ENCODE measurements around the gene RMI2. TPM values are rescaled to one million over a fixed set of nuclear protein-coding genes. Genes with fewer than 3 reads are reported as not detected.
"Not testable (repeated sequence)": the region's sequence is repeated elsewhere in the genome, so short reads cannot be mapped to it uniquely, and the experiment has no call there.

Gene RMI2
- total RNA-seq, 2 donors from 2014 or later, result 0.67 to 1.4 TPM

DNA sequence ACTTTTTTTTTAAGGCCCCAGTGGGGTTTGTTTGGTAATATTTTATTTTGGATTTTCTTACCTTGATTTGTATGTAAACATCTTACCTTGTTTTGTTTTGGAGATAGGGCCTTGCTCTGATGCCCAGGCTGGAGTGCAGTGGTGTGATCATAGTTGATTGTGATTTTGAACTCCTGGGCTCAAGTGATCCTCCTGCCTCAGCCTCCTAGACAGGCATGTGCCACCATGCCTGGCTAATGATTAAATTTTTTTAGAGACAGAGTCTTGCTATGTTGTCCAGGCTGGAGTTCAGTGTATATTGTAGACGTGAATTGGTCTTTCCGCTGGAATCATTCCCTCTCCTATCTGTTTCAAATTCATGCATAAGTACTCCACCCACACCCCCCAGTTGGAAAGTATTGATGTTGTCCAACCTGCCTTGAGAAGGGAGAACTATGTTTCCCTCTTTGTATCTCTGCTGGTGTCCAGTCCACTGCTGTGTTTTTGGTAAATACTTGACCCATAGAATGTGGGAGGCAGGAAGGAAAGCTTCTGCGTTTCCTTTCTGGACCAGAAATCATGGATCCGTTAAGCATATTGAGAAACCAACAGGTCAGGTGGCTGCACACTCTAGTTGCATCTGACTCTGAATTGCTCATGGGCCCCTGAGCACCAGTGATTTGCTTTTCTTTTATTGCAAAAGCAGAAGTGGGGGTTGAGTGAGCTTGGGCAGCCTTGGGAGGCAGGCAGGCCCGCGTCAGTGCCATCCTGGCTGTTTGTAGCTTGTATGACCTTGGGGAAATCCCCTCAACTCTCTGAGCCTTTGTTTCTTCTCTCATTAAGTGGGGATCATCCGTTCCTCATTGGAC lies 25.0 kb downstream of the RMI2 start:
- DNase-seq (ENCODE audit: low spot score), result peak; percentile 71
- intact Hi-C loops (cut with DNase I), result no loop called here

- DNase-seq (ENCODE audit: low spot score), result peak; percentile 29
- intact Hi-C loops (cut with DNase I), result not testable (repeated sequence)
These were observed 25.6 kb downstream of the RMI2 start for GRCh38 chr16:11370932-11371279.

DNA sequence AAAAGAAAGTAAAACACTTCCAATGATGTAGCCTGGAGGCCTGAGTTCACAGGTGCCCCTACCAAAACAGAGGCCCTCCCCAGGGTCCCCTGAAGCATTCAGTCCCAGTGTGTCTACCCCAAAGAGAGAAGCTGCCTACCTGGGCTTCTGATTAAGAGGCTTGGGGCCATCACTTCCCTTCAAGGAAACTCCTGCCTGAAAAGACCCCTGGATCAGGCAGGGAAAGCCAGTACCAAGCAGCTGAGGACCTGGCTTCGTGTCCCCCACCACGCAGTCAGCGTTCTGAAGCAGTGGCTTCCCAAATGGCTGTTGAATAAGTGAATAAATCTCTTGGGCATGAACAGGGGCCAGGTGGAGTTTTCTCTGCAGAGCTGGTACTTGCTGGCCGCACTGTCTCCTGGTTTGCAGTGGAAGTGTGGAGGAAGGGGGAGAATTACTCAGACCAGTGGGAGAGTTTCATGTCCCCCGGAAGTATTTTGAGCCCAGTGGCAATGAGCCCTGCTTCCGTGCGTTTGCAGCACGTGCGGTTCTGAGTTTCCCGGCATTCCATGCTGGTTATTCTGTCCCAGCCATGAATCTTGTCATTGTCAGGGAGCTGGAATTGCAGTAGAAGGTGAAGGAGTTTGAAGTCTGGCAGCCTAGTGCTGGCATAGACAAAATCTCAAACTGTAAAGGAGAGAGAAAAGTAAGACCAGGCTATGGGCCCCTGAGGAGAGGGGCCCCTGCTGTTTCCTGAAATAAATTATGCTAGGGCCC lies 27.0 kb downstream of the RMI2 start:
- DNase-seq (ENCODE audit: low spot score), result peak; percentile 35
- intact Hi-C loops (cut with DNase I), result no loop called here

- intact Hi-C loops (cut with DNase I), result no loop called here
- peak; percentile 31 for DNase-seq (ENCODE audit: low spot score)
These were observed 27.6 kb downstream of the RMI2 start for GRCh38 chr16:11372829-11373306.

- intact Hi-C loops (cut with DNase I), result no loop called here
These were observed 29.0 kb downstream of the RMI2 start for GRCh38 chr16:11374255-11374654.

DNA sequence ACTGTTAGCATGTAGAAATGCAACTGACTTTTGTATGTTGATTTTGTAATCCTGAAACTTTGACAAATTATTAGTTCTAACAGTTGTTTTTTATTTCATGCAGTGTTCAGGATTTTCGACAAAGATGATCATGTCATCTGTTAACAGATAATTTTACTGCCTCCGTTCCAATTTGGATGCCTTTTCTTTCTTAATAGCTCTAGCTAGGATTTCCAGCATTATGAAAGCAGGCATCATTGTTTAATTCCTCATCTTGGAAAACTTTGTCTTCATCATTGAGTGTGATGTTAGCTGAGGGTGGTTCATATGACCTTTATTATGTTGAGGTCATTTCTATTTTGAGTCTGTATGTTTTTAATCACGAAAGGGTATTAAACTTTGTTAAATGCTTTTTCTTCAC lies 31.9 kb downstream of the RMI2 start:
- intact Hi-C loops (cut with DNase I), result no loop called here
- no peak for DNase-seq (ENCODE audit: low spot score)

More at GRCh38 chr16:11374255-11374654, 29.0 kb downstream of the RMI2 start:
- DNase-seq (ENCODE audit: low spot score), result no peak

GRCh38 chr16:11378951-11379350 lies 33.7 kb downstream of the RMI2 start:
- intact Hi-C loops (cut with DNase I); DNase-seq (ENCODE audit: low spot score): not testable (repeated sequence)

GRCh38 chr16:11379420-11379819 lies 34.2 kb downstream of the RMI2 start:
- intact Hi-C loops (cut with DNase I), result no loop called here
- DNase-seq (ENCODE audit: low spot score), result no peak

GRCh38 chr16:11380836-11381235 lies 35.6 kb downstream of the RMI2 start:
- no peak for DNase-seq (ENCODE audit: low spot score)
- intact Hi-C loops (cut with DNase I), result no loop called here

DNA sequence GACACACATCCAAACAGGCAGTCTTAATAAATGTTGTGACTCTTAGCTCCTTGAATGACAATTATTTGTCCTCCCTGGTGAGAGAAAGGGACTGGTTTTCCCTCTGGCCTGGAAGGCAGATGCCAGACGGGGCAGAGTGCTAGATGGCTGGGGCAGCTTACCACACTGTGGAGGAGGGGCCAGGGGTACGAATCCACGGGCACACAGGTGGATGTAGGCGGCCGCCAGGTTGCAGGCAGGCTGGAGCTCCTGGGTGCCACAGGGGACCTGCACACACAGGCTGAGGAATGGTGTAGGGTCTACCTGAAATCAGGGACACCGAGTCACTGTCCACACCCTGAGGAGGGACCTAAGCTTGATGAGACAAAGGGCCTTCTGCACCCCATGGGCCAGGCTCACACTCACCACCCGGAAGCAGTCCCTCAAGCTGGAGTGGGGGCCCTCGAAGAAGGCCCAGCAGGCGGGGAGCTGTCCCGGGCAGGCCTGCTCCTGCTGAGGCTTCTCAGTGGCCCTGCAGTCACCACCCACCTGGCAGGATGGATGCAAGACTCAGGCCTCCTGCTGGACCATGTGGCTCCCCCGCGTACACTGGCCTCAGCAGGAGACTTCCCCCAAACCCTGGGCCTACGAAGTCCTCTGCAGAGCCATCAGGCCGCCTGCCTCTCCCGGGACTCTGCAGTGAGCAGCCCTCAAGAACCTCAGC lies 38.4 kb downstream of the RMI2 start:
- peak; percentile 53 for DNase-seq (ENCODE audit: low spot score)
- intact Hi-C loops (cut with DNase I), result no loop called here

DNA sequence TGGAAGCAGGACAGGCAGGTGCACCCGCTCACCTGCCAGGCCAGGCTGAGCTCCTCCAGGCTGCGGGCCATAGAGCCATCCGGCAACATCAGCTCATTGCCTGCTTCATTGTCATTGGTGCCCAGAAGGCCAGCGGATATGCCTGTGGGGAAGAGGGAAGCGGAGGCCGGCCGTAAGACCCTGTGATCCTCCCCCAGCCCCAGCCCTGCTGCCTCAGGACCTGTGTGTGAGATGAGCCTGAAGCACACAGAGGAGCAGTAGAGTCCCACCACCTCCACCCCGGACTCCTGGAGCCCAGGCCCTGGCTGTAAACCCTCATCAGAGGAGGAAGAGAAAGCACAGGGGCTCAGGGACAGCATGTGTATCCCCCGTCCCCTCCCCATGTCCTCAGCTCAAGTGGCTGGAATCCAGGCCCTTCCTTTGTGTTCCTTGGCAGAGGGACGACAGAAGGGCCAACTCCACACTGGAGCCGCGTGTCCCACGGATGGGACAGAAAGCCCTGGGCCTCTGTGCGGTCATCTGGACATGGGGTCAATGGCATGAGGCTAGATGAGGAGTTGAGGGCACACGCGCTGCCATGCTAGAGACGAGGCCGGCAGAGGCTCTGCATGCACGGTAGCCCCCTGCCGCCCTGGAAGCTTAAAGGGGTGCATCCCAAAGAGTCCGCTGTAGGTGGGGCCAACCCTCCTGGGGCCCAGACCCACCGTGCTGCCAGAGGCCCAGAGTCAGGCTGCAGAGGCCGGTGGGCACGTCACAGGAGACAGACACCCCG lies 39.1 kb downstream of the RMI2 start:
- intact Hi-C loops (cut with DNase I), result no loop called here
- DNase-seq (ENCODE audit: low spot score), result peak; percentile 58

DNA sequence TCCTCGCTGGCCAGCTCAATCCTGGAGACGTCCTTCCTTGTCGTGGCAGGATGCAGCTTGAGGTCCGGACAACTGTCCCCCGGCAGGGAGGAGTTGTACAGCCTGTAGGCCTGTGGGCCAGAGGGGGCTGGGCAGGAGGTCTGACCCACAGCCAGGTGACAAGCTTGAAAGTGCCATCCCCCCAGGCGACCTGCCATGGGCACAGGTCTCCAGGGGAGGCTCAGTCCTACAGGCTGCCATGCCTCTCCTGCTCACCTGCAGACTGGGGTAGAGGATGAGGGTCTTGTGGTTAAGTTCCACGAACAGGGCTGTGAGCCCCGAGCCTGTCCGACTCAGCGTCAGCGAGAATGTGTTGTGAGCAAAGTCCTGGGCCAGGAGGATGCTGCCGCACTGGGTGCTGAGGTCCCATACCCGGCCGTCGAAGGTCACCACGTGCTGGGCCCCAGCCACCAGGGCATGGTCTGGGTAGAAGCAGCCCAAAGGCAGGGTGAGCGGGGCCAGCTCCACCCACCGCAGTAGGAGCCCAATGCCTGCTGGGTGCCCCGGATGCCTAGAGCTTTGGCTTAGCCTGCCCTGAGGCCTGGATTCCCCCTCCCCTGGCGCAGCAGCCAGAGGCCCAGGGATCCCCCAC lies 39.8 kb downstream of the RMI2 start:
- peak; percentile 70 for DNase-seq (ENCODE audit: low spot score)
- intact Hi-C loops (cut with DNase I), result no loop called here

DNA sequence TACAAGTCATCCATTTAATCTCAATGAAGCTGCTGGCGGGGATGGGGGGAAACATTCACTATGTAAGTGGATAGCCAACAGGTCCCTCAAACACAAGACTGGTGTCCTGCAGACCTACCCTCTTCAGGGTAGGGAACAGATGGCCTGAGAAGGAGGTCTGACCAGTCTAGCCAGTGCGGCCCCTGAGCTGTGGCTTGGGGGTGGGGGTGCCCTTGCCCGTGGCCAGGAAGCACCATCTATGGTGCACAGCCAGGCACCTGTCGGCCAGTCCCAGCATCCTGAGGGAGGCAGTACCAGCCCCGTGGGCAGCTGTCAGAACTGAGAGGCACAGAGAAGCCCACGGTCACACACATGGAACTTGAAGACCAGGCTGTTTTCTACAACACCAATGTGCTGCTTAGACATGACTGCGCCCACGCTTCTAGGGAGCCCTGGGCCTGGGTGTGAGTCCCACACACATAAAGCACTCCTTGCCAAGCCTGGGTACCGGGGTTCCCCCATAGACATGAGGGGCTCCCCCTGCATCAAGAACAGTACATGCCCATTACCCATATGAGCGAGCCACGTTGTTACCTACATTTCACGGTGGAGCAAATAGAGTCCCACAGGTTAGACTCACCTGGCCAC lies 40.9 kb downstream of the RMI2 start:
- intact Hi-C loops (cut with DNase I), result no loop called here
- DNase-seq (ENCODE audit: low spot score), result peak; percentile 65

- intact Hi-C loops (cut with DNase I), result no loop called here
- peak; percentile 86 for DNase-seq (ENCODE audit: low spot score)
These were observed 41.7 kb downstream of the RMI2 start for GRCh38 chr16:11386791-11387546.

GRCh38 chr16:11389083-11389482 lies 43.8 kb downstream of the RMI2 start:
- intact Hi-C loops (cut with DNase I), result no loop called here
- DNase-seq (ENCODE audit: low spot score), result peak; percentile 17

DNA sequence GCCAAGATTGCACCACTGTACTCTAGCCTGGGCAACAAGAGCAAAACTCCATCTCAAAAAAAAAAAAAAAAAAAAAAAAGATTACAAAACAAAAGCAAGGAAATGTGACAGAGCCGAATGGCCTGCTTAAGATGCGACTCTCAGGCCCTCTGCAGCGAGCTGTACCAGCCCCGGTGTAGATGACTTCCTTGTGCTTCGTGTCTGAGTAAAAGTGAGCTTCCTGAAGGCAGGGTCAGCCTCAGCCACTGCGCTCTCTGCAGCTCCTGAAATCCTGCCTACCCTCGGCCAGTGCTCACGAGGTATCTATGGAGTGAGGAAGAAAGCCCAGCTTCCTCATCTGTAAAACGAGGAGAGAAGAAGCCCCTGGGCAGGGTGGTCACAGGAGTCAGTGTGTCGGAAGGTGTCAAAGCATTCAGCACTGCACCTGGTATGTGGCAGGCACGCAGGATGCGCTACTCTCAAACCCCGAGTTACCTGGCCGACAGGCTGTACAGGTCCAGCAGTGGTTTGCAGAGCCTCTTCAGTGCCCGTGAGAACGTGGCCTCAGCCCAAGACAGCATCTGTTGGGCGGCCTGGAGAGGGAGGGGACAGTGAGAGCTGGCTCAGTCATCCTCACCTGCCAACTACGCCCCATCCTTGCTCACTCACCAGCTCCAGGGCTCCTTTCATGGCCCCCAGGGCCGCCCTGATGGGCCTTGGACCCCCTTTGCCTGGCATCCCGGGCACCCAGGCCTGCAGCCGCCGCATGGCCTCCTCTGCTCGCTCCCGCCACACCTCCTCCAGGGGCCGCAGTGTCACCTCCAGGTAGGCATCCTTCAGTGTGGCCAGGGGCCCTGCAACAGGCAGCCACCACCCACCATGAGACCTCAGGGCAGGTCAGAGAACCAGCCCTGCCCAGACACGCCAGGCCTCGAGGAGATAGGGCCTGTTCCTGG lies 44.6 kb downstream of the RMI2 start:
- intact Hi-C loops (cut with DNase I), result loop anchor here (10.0 kb wide), 2 partner anchors 325 to 675 kb away; no protein-coding TSS in a partner anchor
- DNase-seq (ENCODE audit: low spot score), result peak; percentile 69

All from posterior vena cava (tissue), 2 donors.